Mesenteric fat pad (tissue), 1 donor: ENCODE measurements around the gene CATSPERD. TPM values are rescaled to one million over a fixed set of nuclear protein-coding genes. Genes with fewer than 3 reads are reported as not detected.
"Not testable (repeated sequence)": the region's sequence is repeated elsewhere in the genome, so short reads cannot be mapped to it uniquely, and the experiment has no call there.

Experiments used
- DNase-seq: peaks from one replicate; pipeline ENCODE4 v3.0.0-alpha.2; 2020; ENCODE audit warnings: low spot score
- total RNA-seq: library from RNA; stranded (reverse); fragmentation: NEBNext Ultra II Directional; extraction: Animal tissue kit (Norgen Biotek cat#: 25700); gene quantifications from one replicate; pipeline ENCODE4 v1.2.1, GENCODE V29; 2021
- donor health status: DM: yes; HTN: yes; CAD: no.

The CATSPERD gene
- total RNA-seq, 1 donor from 2014 or later, result not detected

DNA sequence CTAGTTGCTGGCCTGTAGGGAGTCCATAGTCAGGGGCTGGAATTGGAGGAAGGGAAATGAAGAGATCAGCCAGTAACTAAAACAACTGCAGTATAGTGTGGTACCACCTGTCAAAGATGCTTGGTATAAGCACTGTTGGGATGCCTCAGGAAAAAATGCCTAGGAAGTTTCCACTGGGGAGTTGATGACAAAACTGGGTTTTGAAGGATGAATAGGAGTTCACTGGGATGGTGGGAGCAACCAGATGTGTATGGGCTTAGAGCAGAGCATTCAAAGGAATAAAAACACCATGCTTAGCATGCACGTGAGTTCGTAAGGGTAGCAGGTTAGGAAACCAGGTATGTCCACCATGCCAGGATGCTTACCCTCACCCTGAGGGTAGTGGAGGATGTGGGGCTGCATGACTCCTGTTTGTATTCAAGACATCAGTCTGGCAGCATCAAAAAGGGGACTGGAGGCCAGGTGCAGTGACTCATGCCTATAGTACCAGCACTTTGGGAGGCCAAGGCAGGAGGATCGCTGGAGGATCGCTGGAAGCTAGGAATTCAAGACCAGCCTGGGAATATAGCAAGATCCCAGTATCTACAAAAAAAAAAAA lies 7.1 kb downstream of the CATSPERD start:
- no peak for DNase-seq

DNA sequence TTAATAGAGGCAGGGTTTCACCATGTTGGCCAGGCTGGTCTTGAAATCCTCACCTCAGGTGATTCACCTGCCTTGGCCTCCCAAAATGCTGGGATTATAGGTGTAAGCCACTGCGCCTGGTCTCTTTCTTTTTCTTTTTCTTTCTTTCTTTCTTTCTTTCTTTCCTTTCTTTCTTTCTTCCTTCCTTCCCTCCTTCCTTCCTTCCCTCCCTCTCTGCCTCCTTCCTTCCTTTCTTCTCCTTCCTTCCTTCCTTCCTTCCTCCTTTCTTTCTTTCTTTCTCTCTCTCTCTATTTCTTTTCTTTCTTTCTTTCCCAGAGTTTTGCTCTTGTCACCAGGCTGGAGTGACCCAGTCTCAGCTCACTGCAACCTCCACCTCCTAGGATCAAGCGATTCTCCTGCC lies 12.7 kb downstream of the CATSPERD start:
- not testable (repeated sequence) for DNase-seq

DNA sequence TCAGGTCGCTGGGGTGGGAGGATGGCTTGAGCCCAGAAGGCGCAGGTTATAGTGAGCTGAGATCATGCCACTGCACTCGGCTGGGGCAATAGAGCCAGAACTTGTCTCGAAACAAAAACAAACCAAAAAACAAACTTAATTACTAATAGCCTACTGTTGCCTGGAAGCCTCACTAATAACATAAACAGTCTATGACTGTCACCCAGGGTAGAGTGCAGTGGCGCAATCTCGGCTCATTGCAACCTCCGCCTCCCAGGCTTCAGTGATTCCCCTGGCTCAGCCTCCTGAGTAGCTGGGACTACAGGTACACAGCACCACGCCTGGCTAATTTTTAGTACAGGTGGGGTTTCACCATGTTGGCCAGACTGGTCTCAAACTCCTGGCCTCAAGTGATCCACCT lies 18.0 kb downstream of the CATSPERD start:
- no peak for DNase-seq

DNA sequence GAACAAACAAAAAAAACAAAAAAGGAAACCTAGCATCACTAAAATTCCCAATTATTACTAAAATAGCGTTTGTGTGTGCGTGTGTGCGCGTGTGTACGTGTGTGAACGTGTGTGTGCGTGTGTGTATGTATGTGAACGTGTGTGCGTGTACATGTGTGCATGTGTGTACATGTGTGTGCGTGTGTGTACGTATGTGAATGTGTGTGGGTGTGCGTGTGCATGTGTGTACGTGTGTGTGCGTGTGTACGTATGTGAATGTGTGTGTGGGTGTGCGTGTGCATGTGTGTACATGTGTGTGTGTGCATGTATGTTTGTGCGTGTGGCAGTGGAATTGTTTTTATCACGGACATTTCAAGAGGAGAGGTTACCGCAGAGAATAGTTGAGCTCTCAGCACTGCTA lies 21.6 kb downstream of the CATSPERD start:
- no peak for DNase-seq

DNA sequence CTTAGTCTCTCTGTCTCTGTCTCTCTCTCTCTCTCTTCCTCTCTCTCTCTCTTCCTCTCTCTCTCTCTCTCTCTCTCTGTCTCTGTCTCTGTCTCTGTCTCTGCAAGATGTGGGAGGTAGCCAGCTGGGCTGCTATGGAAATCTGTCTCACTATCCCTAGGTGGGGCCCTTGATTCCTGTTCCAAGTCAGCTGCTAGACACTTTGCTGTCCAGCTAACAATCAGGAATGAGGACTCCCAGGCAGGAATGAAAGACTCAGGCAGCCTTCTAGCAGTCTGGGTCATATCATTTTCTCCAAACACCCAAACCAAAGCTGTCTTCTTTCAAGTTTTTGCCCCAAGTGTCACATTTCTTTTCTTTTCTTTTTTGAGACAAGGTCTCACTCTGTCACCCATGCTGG lies 23.2 kb downstream of the CATSPERD start:
- DNase-seq, result no peak

DNA sequence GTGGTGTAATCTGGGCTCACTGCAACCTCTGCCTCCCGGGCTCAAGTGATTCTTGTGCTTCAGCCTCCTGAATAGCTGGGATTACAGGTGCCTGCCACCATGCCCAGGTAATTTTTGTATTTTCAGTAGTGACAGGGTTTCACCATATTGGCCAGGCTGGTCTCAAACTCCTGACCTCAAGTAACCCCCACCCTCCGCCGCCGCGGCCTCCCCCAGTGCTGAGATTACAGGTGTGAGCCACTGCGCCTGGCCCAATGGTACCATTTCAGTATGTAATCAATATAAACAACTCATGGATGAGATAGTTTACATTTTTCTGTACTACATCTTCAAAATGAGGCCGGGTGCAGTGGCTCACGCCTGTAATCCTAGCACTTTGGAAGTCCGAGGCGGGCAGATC lies 24.6 kb downstream of the CATSPERD start:
- not testable (repeated sequence) for DNase-seq

DNA sequence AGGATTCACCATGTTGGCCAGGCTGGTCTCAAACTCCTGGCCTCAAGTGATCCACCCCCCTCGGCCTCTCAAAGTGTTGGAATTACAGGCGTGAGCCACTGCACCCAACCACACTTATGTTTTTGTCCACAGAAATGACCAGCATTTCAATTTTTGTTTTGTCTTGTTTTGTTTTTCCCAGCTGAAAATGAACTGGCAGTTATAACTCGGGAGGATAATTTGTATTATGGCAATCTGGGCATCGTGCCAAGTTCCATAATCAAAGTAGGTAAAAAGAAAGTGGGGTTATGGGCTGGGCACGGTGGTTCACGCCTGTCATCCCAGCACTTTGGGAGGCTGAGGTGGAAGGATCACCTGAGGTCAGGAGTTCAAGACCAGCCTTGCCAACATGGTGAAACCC lies 28.5 kb downstream of the CATSPERD start:
- not testable (repeated sequence) for DNase-seq

DNA sequence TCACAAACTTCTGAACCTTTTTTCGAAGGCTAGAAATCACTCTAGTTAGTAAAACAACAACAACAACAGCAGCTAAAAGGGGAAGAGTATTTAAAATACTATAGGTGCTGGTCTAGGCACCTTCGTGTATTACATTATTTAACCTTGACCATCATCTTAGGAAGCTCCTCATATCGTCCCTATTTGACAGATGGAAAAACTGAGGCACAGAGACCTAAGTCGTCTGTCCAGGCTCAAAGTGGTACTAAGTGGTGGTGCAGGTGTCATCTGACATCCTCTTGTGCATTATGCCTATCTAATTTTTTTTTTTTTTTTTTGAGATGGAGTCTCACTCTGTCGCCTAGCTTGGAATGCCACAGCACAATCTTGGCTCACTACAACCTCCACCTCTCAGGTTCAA lies 29.1 kb downstream of the CATSPERD start:
- no peak for DNase-seq

DNA sequence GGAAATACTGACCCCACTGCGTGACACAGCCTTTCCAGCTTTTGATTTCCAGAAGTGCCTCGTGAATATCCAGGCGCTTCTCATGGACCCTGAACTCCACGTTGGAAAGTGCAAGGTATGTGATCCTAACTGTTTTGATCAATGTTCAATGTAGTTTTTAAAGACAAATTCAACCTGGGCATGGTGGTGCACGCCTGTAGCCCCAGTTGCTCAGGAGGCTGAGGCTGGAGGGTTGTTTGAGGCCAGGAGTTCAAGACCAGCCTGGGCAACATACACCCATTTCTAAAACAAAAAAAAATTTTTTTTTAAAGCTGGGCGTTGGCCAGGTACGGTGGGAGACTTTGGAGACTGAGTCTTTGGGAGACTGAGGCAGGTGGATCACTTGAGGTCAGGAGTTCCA lies 31.3 kb downstream of the CATSPERD start:
- no peak for DNase-seq

DNA sequence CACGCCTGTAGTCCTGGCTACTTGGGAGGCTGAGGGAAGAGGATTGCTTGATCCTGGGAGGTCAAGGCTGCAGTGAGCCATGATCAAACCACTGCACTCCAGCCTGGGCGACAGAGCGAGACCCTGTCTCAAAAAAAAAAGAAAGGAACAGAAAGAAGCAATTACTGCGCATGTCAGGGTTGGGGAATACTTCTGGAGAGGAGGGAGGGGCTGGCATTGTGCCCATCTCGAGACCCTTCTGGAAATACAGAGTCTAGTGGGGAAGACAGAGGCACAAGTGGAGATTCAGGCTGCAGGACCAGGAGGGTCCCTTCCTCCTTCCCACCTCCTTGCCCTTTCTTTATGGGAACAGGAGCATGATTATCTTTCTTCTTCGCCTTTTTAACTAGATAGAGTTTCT lies 33.3 kb downstream of the CATSPERD start:
- no peak for DNase-seq

DNA sequence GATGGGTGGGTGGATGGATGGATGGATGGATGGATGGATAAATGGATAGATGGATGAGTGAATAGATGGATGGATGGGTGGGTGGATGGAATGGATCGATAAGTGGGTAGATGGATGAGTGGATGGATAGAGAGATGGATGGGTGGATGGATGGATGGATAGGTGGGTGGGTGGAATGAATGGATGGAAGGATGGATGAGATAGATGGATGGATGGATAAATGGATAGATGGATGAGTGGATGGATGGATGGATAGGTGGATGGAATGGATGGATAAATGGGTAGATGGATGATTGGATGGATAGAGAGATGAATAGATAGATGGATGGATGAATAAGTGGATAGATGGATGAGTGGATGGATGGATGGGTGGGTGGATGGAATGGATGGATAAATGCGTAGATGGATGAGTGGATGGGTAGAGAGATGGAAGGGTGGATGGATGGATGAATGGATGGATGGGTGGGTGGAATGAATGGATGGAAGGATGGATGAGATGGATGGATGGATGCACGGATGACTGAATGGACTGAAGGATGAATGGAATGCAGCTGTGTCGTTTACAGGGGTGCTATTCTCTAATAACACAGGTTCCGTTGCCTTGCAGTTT lies 42.3 kb downstream of the CATSPERD start:
- DNase-seq, result no peak

DNA sequence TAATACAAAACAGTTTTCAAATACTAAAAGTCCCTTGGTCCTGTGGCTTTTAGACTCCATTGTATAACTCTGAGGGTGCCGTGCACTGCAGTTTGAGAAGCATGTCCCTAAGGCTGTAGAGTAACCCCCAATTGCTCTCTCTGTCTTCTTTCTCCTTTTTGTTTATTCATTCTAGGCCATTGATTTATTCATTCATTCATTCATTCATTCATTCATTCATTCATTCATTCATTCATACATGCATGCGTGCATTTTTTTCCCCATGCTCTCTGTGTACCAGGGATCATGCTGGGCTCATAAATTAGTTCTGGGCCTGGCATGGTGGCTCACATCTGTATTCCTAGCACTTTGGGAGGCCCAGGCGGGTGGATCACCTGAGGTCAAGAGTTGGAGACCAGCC lies 44.8 kb downstream of the CATSPERD start:
- DNase-seq, result no peak

DNA sequence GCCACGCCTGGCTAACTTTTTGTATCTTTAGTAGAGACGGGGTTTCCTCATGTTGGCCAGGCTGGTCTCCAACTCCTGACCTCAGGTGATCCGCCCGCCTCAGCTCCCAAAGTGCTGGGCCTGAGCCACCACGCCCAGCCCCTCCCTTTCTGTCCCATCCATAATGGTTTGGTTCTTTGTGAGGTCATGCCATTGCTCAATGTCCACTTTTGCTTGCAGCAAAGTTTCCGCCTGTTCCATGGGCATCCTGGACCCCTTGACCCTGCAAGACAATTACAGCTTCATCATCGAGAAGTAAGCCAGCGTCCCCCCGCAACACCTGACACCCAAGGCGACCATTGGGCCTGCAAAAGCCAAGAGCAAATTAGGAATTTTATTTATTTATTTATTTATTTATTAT lies 47.5 kb downstream of the CATSPERD start:
- DNase-seq, result no peak

DNA sequence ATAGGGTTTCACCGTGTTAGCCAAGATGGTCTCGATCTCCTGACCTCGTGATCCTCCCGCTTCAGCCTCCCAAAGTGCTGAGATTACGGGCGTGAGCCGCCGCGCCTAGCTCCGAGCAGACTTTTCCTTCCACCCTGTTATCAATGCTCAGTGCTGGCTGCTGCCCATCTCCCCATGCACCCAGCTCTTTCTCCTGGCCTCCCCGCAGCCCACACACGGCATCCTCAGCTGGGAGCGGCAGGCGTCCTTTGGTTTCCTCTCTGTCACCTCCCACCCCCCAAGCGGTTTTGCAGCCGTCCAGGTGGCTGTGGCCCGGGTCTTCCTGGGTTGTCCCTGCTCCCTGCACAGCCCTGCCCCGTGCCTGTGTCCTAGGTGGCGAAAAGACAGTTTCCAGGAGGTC lies 52.0 kb downstream of the CATSPERD start:
- DNase-seq, result no peak

DNA sequence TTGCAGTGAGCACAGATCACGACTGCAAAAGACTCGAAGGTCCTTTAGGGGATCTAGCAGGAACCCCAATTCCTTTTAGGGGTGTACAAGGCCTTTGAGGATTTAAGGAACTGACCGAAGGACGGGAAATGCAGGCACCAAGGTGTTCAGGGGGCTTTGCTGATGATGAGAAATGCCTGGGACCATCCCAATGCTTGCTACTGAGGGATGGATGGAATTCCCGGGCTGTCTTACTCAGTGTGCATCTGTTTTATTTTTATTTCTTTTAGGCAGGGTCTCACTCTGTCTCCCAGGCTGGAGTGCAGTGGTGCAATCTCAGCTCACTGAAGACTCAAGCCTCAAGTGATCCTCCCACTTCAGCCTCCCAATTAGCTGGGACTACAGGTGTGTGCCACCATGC lies 52.8 kb downstream of the CATSPERD start:
- DNase-seq, result no peak

DNA sequence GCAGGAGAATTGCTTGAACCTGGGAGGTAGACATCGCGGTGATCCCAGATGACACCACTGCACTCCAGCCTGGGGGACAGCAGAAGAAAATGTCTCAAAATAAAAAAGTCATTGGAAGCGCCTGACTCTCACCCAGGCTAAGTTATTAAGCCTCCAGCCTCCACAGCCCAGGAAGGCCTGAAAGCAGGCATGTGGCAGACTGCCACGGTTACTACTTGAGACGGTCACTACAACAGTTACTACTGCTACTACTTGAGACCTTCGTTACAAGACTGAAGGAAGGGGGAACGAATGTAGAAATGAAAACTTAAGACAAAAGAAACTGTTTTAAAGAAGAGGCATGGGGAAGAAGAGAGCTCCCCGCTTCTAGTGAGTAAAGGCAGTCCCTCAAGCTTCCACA lies 54.5 kb downstream of the CATSPERD start:
- no peak for DNase-seq

DNA sequence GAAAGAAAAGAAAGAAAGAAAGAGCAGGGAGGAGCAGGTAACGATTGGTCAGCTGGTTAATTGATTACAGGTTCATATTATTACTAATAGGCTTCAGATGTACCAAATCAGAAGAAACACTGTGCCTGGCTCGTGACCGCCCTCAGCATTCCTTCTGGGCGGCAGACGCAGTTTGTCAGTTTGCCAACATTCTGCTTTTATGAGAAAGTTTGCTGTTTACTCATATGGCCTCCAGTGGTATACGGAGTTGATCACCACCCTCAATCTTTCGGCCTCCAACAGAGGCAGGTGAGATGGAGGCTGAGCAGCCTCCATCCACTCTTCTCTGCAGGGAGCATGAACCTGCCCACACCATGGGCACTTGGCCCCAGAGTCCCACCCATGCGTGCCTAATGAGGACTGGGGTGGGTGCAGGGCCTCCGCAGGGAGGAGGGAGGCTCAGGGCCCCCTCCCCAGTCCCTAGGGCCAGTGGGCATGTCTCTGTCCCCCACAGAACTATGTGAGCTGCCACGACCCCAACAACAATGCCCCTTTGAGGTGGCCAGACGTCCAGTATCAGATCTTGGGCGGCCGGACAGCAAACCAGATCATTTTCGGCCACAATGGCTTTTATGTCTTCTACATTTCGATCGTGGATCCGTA lies 55.4 kb downstream of the CATSPERD start:
- no peak for DNase-seq

DNA sequence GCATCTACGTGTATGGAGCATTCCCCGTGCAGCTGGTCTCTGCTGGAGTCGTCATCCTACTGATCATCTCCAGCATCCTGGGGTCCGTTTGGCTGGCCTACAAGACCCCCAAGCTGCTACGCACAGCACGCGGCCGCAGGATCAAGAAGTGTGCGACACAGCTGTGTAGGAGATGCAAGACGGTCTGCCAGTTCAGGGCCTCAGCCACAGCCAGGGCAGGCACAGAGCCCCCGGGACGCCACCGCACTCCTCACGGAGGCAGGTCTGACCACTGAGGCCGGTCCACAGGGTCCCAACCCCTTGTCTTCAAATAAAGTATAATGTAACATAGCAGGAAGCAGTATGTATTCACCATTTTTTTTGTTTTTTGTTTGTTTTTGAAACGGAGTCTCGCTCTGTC lies 58.0 kb downstream of the CATSPERD start:
- DNase-seq, result no peak

DNA sequence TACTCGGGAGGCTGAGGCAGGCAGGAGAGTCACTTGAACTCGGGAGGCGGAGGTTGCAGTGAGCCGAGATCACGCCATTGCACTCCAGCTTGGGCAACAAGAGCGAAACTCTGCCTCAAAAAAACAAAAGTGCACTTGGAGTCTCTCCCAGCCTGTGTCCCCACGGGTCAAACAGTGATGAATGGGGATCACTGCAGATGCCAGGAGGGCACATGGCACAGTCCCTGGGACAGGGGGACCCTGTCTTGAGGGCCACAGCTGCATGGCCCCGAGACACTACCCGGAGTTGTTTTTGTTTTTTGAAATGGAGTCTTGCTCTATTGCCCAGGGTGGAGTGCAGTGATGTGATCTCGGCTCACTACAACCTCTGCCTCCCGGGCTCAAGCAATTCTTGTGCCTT lies 60.5 kb downstream of the CATSPERD start:
- DNase-seq, result not testable (repeated sequence)

DNA sequence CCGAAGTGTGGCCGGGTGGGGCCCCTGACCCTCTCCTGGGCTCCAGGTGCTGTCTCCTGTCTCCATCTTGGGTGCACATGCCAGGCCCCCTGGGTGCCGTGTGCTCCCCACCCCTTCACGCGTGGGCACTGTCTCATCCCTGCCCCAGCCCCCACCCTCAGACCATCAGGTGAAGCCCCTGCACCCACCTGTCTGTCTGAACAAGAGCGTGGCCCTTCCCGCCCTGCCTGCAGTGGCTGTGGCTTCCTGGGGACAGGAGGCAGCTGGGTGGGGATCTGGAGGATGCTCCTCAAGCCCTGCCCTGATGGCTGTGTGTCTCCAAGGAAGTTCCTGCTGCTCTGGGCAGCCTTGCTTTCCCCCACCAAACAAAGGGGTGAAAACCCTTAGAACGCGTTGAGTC lies 61.9 kb downstream of the CATSPERD start:
- no peak for DNase-seq

DNA sequence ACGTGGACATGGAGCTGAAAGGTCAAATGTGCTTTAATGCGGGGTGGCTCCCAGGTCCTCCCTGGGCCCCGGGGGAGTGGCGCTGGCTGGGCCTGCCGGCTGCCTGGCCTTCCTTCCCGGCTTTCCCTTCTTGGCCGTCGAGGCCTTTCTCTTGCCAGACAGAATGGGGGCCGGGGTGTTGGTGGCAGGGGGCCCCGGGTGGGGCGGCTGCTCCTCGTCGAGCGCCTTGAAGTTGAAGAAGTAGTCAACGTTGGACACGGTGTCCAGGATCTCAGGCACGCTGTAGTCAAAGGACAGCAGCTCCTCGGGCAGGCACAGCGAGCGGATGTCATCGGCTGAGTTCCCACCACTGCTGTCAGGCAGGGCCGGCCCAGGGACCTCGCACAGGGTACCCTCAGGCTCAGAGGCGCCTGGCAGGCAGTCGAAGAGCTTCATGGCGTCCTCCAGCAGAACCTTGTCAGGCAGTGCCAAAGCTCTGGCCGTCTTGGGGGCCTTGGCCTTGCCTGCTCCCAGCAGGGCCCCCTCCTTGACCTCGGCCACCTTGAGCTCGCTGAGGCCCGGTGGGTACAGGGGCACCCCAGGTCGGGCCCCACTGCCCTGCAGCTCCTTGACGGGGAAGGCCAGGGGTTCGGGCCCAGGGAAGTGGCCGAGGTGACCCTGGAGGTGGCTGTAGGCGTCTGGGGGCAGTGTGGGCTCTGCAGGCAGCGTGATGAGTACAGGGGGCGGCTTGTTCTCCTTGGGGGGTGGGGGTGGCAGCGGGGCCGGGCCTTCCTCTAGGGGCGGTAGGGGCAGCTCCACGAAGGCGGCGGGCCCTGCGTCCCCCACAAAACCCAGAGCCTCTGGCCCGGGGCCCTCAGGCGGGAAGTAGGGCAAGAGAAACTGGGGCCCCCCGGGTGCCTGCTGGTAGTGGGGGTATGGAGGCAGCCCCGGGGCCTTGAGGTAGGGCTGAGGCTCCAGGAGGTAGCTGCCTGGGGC lies 62.8 kb downstream of the CATSPERD start:
- no peak for DNase-seq
